IgD-negative memory B cell (primary cell): Measurements from ENCODE around the gene EIF3J. TPM values are rescaled to one million over a fixed set of nuclear protein-coding genes. Genes with fewer than 3 reads are reported as not detected.
A peak's percentile ranks its signal among the peaks of the same experiment; 100 is the strongest.

Experiments
- H3K27ac Mint-ChIP-seq, 3 donors: one replicate each; pipeline ENCODE4 v1.8.0; 2020 to 2022; ENCODE audit warnings: mild to moderate bottlenecking in 3 of 3, mixed read lengths in 3 of 3, moderate library complexity in 1 of 3
- H3K27me3 Mint-ChIP-seq: one replicate; pipeline ENCODE4 v1.8.0; 2021; ENCODE audit warnings: mixed read lengths
- H3K36me3 Mint-ChIP-seq: one replicate; pipeline ENCODE4 v1.8.0; 2020; ENCODE audit warnings: mild to moderate bottlenecking, mixed read lengths
- H3K4me1 Mint-ChIP-seq, 3 donors: one replicate each; pipeline ENCODE4 v1.8.0; 2020 to 2022; ENCODE audit warnings: mixed read lengths in 3 of 3, mild to moderate bottlenecking in 1 of 3
- H3K4me3 Mint-ChIP-seq, 4 donors: one replicate each; pipeline ENCODE4 v1.8.0; 2020 to 2022; ENCODE audit warnings: mild to moderate bottlenecking in 4 of 4, mixed read lengths in 4 of 4, moderate library complexity in 3 of 4
- H3K9me3 Mint-ChIP-seq, 3 donors: one replicate each; pipeline ENCODE4 v1.8.0; 2020 to 2021; ENCODE audit warnings: mixed read lengths in 3 of 3, mild to moderate bottlenecking in 1 of 3
- polyA plus RNA-seq: library from polyadenylated mRNA; unstranded; fragments of 300-500 nt; fragmentation: Illumina TruSeq; gene quantifications from one replicate; pipeline ENCODE4 v1.2.3, GENCODE V29; 2021

Gene EIF3J
- polyA plus RNA-seq, 1 donor from 2014 or later = 15.4 TPM

GRCh38 chr15:44595656-44596510 lies 58.9 kb downstream of the EIF3J start:
- H3K27ac Mint-ChIP-seq = peak overlapping the region; percentile 59 to 94 (median 72)
- H3K36me3 Mint-ChIP-seq = peaks cover 2% of the 10 kb centered on the region

GRCh38 chr15:44596511-44597010 lies 59.6 kb downstream of the EIF3J start:
- peak overlapping the region; percentile 53 to 94 (median 72) for H3K27ac Mint-ChIP-seq
- H3K9me3 Mint-ChIP-seq = no peaks in the 10 kb centered on the region
- peaks cover 2% of the 10 kb centered on the region for H3K36me3 Mint-ChIP-seq
- no peaks in the 10 kb centered on the region for H3K27me3 Mint-ChIP-seq
- H3K4me3 Mint-ChIP-seq = no peak overlapping the region
- peaks cover 8 to 10% (median 10%) of the 10 kb centered on the region in 3 donors for H3K4me1 Mint-ChIP-seq

More at GRCh38 chr15:44595656-44596510, 58.9 kb downstream of the EIF3J start:
- Mint-ChIP-seq H3K4me1 (peaks cover 8 to 10% (median 10%) of the 10 kb centered on the region in 3 donors), H3K9me3 (no peaks in the 10 kb centered on the region), H3K27me3 (no peaks in the 10 kb centered on the region), H3K4me3 (peak overlapping the region in 1 of 4 donors; percentile 52)

GRCh38 chr15:44598066-44598465 lies 61.1 kb downstream of the EIF3J start:
- Mint-ChIP-seq H3K27me3 (no peaks in the 10 kb centered on the region), H3K4me3 (no peak overlapping the region), H3K4me1 (peaks cover 8 to 10% (median 10%) of the 10 kb centered on the region in 3 donors), H3K27ac (no peak overlapping the region), H3K36me3 (peaks cover 2% of the 10 kb centered on the region), H3K9me3 (no peaks in the 10 kb centered on the region)

- H3K27ac Mint-ChIP-seq = peak overlapping the region in 1 of 3 donors; percentile 28
- H3K36me3 Mint-ChIP-seq = no peaks in the 10 kb centered on the region
- H3K4me3 Mint-ChIP-seq = no peak overlapping the region
- H3K4me1 Mint-ChIP-seq = peaks cover 5% of the 10 kb centered on the region in 3 donors
- no peaks in the 10 kb centered on the region for H3K27me3 Mint-ChIP-seq
- H3K9me3 Mint-ChIP-seq = no peaks in the 10 kb centered on the region
Measured at GRCh38 chr15:44598892-44599291, 61.9 kb downstream of the EIF3J start.

GRCh38 chr15:44603126-44603525 lies 66.2 kb downstream of the EIF3J start:
- Mint-ChIP-seq H3K36me3 (peaks cover 5% of the 10 kb centered on the region), H3K9me3 (no peaks in the 10 kb centered on the region), H3K27ac (no peak overlapping the region)

GRCh38 chr15:44606740-44607139 lies 69.8 kb downstream of the EIF3J start:
- H3K9me3 Mint-ChIP-seq = no peaks in the 10 kb centered on the region
- H3K27me3 Mint-ChIP-seq = no peaks in the 10 kb centered on the region
- no peak overlapping the region for H3K4me3 Mint-ChIP-seq
- no peaks in the 10 kb centered on the region for H3K4me1 Mint-ChIP-seq
- H3K36me3 Mint-ChIP-seq = peaks cover 7% of the 10 kb centered on the region
- H3K27ac Mint-ChIP-seq = peak overlapping the region in 1 of 3 donors; percentile 17

More at GRCh38 chr15:44603126-44603525, 66.2 kb downstream of the EIF3J start:
- Mint-ChIP-seq H3K27me3 (no peaks in the 10 kb centered on the region), H3K4me1 (no peaks in the 10 kb centered on the region), H3K4me3 (no peak overlapping the region)

Other genes with a start within 250 kb of the EIF3J start
- gene GOLM2, start 248.4 kb upstream of the EIF3J start, polyA plus RNA-seq = 46.7 TPM
- 39.9 TPM for gene CTDSPL2, start 109.5 kb upstream of the EIF3J start, polyA plus RNA-seq
- gene SPG11, start 126.5 kb downstream of the EIF3J start, polyA plus RNA-seq = 41.7 TPM
- 17.7 TPM for gene PATL2, start 174.2 kb downstream of the EIF3J start, polyA plus RNA-seq
- gene B2M, start 174.4 kb downstream of the EIF3J start, polyA plus RNA-seq = 23,226 TPM
- gene TRIM69, start 199.4 kb downstream of the EIF3J start, polyA plus RNA-seq = 30.7 TPM